Hematopoietic multipotent progenitor cell treated with erythropoietin and hydrocortisone succinate and interleukin-3 and kit ligand, for 17 days (in vitro differentiated cells): ENCODE measurements around the gene TKTL1.
A peak's percentile ranks its signal among the peaks of the same experiment; 100 is the strongest.

ENCODE experiments used
- DNase-seq: peaks from one replicate; pipeline ENCODE4 v3.0.0-alpha.2; 2015; ENCODE audit warnings: low spot score

Gene TKTL1

DNA sequence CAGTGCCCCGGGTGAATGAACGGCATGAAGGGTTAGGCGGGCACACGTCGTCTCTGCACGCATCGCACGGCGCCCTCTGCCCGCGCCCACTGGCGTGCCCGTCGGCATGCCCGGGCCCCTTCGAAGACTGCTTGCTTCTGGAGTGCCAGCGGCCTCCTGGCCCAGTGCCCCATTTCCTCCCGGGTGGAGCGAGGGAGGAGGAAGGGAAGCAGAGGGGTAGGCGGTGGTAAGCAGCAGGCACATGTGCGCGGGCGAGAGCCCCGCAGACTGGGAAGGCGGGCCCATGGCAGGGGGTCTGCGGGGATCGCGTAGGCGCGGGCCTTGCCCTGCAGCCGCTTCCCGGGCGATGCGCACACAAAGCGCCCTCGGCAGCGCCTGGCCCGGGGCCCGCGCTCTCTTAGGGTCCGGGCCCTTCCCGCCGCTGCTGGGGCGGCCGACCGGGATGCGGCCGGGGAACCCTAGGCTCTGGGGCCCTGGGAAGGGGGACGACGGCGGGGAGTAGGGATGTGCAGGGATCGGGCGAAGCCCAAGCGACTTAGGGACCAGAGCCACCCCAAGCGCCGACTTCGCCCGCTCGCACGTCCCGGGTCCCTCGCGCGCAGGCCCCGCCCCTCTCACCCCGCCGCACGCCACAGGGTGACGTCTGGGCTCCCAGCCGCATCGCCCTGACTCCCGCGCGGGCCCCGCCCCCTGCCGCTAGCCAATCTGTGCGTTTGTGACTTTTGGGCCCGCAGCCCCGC, 82.6 kb downstream of the TKTL1 start:
- no peak for DNase-seq

DNA sequence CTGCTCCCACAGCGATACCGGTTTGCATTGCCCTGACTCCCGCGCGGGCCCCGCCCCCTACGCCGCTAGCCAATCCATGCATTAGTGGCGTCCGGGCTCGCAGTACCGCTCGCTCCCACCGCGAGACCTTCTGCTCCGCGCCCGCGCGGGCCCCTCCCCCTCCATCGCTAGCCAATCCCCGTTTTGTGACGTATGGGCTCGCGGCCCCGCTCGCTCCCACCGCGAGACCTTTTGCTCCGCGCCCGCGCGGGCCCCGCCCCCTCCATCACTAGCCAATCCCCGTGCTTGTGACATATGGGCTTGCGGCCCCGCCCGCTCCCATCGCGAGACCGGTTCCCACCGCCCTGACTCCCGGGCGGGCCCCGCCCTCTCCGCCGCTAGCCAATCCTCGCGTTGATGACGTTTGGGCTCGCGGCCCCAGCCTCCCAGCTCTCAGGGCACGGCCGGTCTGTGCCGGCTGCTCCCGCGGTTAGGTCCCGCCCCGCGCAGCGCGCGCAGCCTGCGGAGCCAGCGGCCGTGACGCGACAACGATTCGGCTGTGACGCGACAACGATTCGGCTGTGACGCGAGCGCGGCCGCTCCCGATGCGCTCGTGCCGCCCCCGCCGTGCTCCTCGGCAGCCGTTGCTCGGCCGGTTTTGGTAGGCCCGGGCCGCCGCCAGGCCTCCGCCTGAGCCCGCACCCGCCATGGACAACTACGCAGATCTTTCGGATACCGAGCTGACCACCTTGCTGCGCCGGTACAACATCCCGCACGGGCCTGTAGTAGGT, 83.4 kb downstream of the TKTL1 start, which contains the start of gene EMD:
EMD (plus strand) TSS at position 497 of the 770 bp plus-strand sequence; CDS start at position 687, 190 bp downstream.
- peak; percentile 97 for DNase-seq

DNA sequence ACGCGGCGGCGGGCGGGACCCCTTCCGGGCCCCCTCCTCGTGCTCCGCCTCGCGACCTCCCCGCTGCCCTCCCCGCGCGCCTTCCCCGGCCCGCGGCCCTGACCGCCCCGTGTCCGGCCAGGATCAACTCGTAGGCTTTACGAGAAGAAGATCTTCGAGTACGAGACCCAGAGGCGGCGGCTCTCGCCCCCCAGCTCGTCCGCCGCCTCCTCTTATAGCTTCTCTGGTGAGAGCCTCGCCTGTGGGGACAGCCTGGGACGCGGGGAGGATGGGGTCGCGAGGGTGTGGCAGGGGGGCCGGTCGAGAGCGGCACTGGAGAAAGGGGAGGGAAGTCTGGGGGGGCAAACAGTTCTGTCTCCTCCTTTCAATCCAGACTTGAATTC, 84.0 kb downstream of the TKTL1 start:
- no peak for DNase-seq
